ENCODE measurements around the gene ATAD5. TPM values are rescaled to one million over a fixed set of nuclear protein-coding genes. Genes with fewer than 3 reads are reported as not detected.

Gene ATAD5
- total RNA-seq, 1 donor from 2014 or later, result under 0.01 TPM

- Histone ChIP-seq H3K4me3 (no peak overlapping the region), H3K4me1 (no peaks in the 10 kb centered on the region), H3K27me3 (no peaks in the 10 kb centered on the region), H3K27ac (no peak overlapping the region), H3K36me3 (no peaks in the 10 kb centered on the region), H3K9me3 (no peaks in the 10 kb centered on the region)
- intact Hi-C loops (cut with DNase I), result no loop called here
- TF ChIP-seq CTCF (IDR thresholded peaks at IDR 0.05), result no peak
- no peak for DNase-seq (ENCODE audit: low spot score in 2 of 2)
Observed at GRCh38 chr17:30942308-30943079, 110.7 kb downstream of the ATAD5 start.

Other genes with a start within 250 kb of the ATAD5 start
- 10.0 TPM for gene CRLF3, start 7.3 kb upstream of the ATAD5 start, total RNA-seq
- gene TEFM, start 74.3 kb downstream of the ATAD5 start, total RNA-seq, result 0.43 TPM
- 12.5 TPM for gene ADAP2, start 90.0 kb downstream of the ATAD5 start, total RNA-seq
- 4.6 TPM for gene RNF135, start 139.1 kb downstream of the ATAD5 start, total RNA-seq

All from ascending aorta (tissue), 2 donors.